Measurements from ENCODE around the gene WDR72. TPM values are rescaled to one million over a fixed set of nuclear protein-coding genes. Genes with fewer than 3 reads are reported as not detected.

Gene WDR72
- total and polyA plus RNA-seq, 2 of the 8 experiments (the other 6 are each of a cell fraction or from before 2014, with no cell fraction given): 1.2 to 1.9 TPM

DNA sequence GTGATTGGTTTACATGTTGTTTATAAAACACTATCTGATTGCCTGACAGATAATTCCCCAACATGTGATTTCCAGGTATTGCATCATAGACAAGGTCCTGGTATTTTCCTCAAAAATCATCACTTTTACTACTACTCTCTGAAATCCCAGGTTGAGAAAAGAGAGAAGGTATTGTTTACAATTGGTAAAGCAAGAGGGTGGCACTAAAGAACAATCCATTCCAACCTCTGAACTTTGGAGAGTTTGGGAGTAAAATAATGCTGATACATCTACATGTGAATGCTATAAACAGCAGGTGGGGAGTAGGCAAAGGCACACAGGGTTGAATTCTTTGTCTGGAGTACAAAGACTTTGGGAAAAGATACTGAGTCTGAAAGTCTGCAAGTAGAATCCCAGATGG, 134.2 kb downstream of the WDR72 start (continued):
- TF ChIP-seq, protein P1, sequence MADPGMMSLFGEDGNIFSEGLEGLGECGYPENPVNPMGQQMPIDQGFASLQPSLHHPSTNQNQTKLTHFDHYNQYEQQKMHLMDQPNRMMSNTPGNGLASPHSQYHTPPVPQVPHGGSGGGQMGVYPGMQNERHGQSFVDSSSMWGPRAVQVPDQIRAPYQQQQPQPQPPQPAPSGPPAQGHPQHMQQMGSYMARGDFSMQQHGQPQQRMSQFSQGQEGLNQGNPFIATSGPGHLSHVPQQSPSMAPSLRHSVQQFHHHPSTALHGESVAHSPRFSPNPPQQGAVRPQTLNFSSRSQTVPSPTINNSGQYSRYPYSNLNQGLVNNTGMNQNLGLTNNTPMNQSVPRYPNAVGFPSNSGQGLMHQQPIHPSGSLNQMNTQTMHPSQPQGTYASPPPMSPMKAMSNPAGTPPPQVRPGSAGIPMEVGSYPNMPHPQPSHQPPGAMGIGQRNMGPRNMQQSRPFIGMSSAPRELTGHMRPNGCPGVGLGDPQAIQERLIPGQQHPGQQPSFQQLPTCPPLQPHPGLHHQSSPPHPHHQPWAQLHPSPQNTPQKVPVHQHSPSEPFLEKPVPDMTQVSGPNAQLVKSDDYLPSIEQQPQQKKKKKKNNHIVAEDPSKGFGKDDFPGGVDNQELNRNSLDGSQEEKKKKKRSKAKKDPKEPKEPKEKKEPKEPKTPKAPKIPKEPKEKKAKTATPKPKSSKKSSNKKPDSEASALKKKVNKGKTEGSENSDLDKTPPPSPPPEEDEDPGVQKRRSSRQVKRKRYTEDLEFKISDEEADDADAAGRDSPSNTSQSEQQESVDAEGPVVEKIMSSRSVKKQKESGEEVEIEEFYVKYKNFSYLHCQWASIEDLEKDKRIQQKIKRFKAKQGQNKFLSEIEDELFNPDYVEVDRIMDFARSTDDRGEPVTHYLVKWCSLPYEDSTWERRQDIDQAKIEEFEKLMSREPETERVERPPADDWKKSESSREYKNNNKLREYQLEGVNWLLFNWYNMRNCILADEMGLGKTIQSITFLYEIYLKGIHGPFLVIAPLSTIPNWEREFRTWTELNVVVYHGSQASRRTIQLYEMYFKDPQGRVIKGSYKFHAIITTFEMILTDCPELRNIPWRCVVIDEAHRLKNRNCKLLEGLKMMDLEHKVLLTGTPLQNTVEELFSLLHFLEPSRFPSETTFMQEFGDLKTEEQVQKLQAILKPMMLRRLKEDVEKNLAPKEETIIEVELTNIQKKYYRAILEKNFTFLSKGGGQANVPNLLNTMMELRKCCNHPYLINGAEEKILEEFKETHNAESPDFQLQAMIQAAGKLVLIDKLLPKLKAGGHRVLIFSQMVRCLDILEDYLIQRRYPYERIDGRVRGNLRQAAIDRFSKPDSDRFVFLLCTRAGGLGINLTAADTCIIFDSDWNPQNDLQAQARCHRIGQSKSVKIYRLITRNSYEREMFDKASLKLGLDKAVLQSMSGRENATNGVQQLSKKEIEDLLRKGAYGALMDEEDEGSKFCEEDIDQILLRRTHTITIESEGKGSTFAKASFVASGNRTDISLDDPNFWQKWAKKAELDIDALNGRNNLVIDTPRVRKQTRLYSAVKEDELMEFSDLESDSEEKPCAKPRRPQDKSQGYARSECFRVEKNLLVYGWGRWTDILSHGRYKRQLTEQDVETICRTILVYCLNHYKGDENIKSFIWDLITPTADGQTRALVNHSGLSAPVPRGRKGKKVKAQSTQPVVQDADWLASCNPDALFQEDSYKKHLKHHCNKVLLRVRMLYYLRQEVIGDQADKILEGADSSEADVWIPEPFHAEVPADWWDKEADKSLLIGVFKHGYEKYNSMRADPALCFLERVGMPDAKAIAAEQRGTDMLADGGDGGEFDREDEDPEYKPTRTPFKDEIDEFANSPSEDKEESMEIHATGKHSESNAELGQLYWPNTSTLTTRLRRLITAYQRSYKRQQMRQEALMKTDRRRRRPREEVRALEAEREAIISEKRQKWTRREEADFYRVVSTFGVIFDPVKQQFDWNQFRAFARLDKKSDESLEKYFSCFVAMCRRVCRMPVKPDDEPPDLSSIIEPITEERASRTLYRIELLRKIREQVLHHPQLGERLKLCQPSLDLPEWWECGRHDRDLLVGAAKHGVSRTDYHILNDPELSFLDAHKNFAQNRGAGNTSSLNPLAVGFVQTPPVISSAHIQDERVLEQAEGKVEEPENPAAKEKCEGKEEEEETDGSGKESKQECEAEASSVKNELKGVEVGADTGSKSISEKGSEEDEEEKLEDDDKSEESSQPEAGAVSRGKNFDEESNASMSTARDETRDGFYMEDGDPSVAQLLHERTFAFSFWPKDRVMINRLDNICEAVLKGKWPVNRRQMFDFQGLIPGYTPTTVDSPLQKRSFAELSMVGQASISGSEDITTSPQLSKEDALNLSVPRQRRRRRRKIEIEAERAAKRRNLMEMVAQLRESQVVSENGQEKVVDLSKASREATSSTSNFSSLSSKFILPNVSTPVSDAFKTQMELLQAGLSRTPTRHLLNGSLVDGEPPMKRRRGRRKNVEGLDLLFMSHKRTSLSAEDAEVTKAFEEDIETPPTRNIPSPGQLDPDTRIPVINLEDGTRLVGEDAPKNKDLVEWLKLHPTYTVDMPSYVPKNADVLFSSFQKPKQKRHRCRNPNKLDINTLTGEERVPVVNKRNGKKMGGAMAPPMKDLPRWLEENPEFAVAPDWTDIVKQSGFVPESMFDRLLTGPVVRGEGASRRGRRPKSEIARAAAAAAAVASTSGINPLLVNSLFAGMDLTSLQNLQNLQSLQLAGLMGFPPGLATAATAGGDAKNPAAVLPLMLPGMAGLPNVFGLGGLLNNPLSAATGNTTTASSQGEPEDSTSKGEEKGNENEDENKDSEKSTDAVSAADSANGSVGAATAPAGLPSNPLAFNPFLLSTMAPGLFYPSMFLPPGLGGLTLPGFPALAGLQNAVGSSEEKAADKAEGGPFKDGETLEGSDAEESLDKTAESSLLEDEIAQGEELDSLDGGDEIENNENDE (IDR thresholded peaks at IDR 0.05; ENCODE audit: insufficient replicate concordance, low read length): peak; percentile 58
- TF ChIP-seq TCF12 (IDR thresholded peaks at IDR 0.05; ENCODE audit: low read depth, low read length): 0 out of 2 replicates have a peak, but pooled peaks have one; percentile 36
- no peak for TF ChIP-seq KDM4A (IDR thresholded peaks at IDR 0.05; ENCODE audit: low read depth, low read length, severe bottlenecking)
- TF ChIP-seq RBBP5 (IDR thresholded peaks at IDR 0.05; ENCODE audit: borderline replicate concordance, low read depth, low read length): no peak
- TF ChIP-seq BCL11A (IDR thresholded peaks at IDR 0.05; ENCODE audit: low read depth in 2 of 2, low read length in 2 of 2): peak; percentile 9 to 14
- 0 out of 2 replicates have a peak, but pooled peaks have one; percentile 6 for TF ChIP-seq YY1 (IDR thresholded peaks at IDR 0.05; ENCODE audit: low read depth, low read length)
- TF ChIP-seq SP1 (IDR thresholded peaks at IDR 0.05; ENCODE audit: low read depth, low read length): peak; percentile 59; the same call in 1 of the 2 replicates
- TF ChIP-seq CHD1 (IDR thresholded peaks at IDR 0.05; ENCODE audit: low read depth, low read length): no peak
- TF ChIP-seq, protein P2, sequence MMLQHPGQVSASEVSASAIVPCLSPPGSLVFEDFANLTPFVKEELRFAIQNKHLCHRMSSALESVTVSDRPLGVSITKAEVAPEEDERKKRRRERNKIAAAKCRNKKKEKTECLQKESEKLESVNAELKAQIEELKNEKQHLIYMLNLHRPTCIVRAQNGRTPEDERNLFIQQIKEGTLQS (IDR thresholded peaks at IDR 0.05; ENCODE audit: insufficient read depth, low read depth, low read length): no peak
- TF ChIP-seq EGR1 (IDR thresholded peaks at IDR 0.05; ENCODE audit: borderline replicate concordance, low read depth, low read length): no peak
- TF ChIP-seq RXRA (IDR thresholded peaks at IDR 0.05; ENCODE audit: insufficient read depth, low read depth, low read length): no peak
- no peak for TF ChIP-seq SP2 (IDR thresholded peaks at IDR 0.05; ENCODE audit: low read length)
